ENCODE measurements around the gene SMIM3. TPM values are rescaled to one million over a fixed set of nuclear protein-coding genes. Genes with fewer than 3 reads are reported as not detected.

The SMIM3 gene
- total and polyA plus RNA-seq, 2 of the 4 experiments (the other 2 are of a cell fraction): 37.5 to 53.4 TPM

DNA sequence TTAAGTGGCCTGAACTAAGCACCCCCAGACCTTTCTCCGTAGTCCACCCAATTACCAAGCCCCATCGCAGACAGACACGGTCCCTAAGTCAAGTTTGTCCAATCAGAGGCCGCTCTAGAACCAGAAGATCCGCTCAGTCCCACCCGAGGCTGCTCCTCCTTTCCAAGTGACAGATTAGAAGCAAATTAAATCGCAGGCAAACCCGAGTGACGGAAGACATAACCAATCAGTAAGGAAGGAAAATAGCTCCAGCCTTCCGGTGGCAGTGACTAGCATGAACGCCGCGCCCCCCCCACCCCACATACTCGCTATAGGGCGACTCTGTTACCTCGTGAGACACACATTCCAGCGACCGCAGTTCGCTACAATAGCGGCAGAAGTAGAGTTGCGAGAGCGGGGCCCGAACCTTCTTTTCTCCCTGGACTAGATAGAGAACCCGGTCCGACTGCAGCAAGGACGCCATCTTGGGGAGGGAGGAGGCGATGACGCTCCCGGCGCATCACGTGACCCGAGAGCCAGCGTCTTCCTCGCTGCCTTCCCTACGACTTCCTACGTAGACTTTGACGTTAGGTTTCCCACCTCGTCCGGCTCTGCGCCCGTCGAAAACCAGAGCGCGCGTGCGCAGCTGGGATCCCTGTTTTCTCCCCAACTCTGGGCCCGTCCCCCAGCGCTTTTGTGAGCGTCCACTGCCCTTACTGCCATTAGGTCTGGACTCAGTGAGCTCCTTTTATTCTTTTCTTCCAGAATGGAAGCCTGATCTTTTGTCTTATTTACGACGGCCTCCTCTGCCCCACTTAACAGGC is 19.8 kb upstream of the SMIM3 start, which contains the start of gene DCTN4:
TSS of gene DCTN4 (minus strand) at position 487 of the 803 bp plus-strand sequence. CDS start at position 463, 24 bp downstream.
- Histone ChIP-seq H3K4me2 (ENCODE audit: low read depth, low read length) (peak within 1 kb of the TSS; percentile 70), H4K20me1 (ENCODE audit: insufficient read depth, low read length) (no peaks in the 10 kb centered on the region), H4K8ac (ENCODE audit: low read depth in 2 of 2, low read length in 2 of 2) (peak within 1 kb of the TSS; percentile 98 to 99), H2AK9ac (replicated peaks; ENCODE audit: low read depth, low read length, poor library complexity) (peak within 1 kb of the TSS; percentile 90), H2BK20ac (ENCODE audit: low read depth, low read length) (peak within 1 kb of the TSS; percentile 41; the same call in 1 of the 2 replicates), H3K4me3 (ENCODE audit: insufficient read depth, low read depth, low read length) (peak within 1 kb of the TSS; percentile 70), H3K9me1 (ENCODE audit: insufficient read depth, low read length) (peaks cover 5% of the 10 kb centered on the region; the same call in 1 of the 2 replicates), H3K18ac (ENCODE audit: low read depth, low read length) (peak within 1 kb of the TSS; percentile 90), H2BK5ac (ENCODE audit: low read depth, low read length, poor library complexity, severe bottlenecking) (peak within 1 kb of the TSS; percentile 91), H3K36me3 (ENCODE audit: control insufficient read depth, insufficient read depth, low read length) (peaks cover 7% of the 10 kb centered on the region), H2BK120ac (ENCODE audit: low read depth, low read length) (peak within 1 kb of the TSS; percentile 83), H3K27me3 (ENCODE audit: control insufficient read depth, insufficient read depth, low read length) (no peaks in the 10 kb centered on the region), H3K9ac (ENCODE audit: low read depth, low read length) (peak within 1 kb of the TSS; percentile 94), H2AK5ac (ENCODE audit: low read depth, low read length) (peak within 1 kb of the TSS; percentile 60), H2AFZ (replicated peaks; ENCODE audit: low read length, poor library complexity) (peak within 1 kb of the TSS; percentile 95), H3K9me3 (ENCODE audit: control insufficient read depth, insufficient read depth, low read length) (no peaks in the 10 kb centered on the region), H3K4me1 (ENCODE audit: control insufficient read depth, insufficient read depth, low read length) (peaks cover 10% of the 10 kb centered on the region), H3K23ac (ENCODE audit: low read depth, low read length) (peak within 1 kb of the TSS; percentile 80), H3K14ac (replicated peaks; ENCODE audit: low read depth, low read length) (peak within 1 kb of the TSS; percentile 95), H3K4ac (ENCODE audit: low read depth, low read length) (peak within 1 kb of the TSS; percentile 94), H2BK15ac (ENCODE audit: low read depth, low read length) (peak within 1 kb of the TSS; percentile 47; the same call in 1 of the 3 replicates), H4K91ac (ENCODE audit: insufficient read depth, low read depth, low read length) (peak within 1 kb of the TSS; percentile 94), H4K5ac (ENCODE audit: low read depth, low read length) (peak within 1 kb of the TSS; percentile 99), H3K56ac (ENCODE audit: extremely low read depth, insufficient read depth, low read length) (peak within 1 kb of the TSS; percentile 94), H3K27ac (ENCODE audit: insufficient read depth, low read length) (peak within 1 kb of the TSS; percentile 95), H3K79me1 (ENCODE audit: low read depth in 1 of 2, low read length in 2 of 2) (peaks cover 11 to 32% of the 10 kb centered on the region in 2 experiments; a peak in 3 of 4 replicates)
- DNase-seq (peak; percentile 99), ATAC-seq (ENCODE audit: low read depth) (peak; percentile 95)
- CTCF ChIA-PET: interaction anchor here (0.6 to 1.0 kb wide), 3 partner anchors 20 to 94 kb away, joined by 3 read pairs; partner anchors contain the start of gene SMIM3
- intact Hi-C loops (cut with micrococcal nuclease) (loop anchor here (2.0 to 5.0 kb wide), 2 partner anchors 22 to 34 kb away; no protein-coding TSS in a partner anchor), dilution Hi-C loops (cut with HindIII; ENCODE audit: low sequenced_read_pairs, unreplicated experiment) (no loop called here), in situ Hi-C loops (cut with MboI; ENCODE audit: low sequenced_read_pairs) (no loop called here)
- POLR2A ChIA-PET (ENCODE audit: unreplicated experiment): interaction anchor here (0.6 to 2.1 kb wide), 6 partner anchors 9 to 940 kb away, joined by 3 to 11 read pairs (median 4); partner anchors contain the start of gene SMIM3
- no TSS peak for BruUV-seq (replicated peaks)
- WGBS, 2 experiments (ENCODE audit: extremely low coverage in 2 of 2, insufficient read length in 1 of 2): 4% methylated on average over 17 of the region's 51 CpGs; no CpG with 5 or more reads in 1 of the 2 experiments
- no peak for TF ChIP-seq RAD21 (IDR thresholded peaks at IDR 0.05; ENCODE audit: low read length)
- no peak for TF ChIP-seq RCOR1 (IDR thresholded peaks at IDR 0.05; ENCODE audit: insufficient replicate concordance, low read length)
- peak; percentile 91 for TF ChIP-seq BHLHE40 (IDR thresholded peaks at IDR 0.05; ENCODE audit: low read depth, low read length)
- no peak for TF ChIP-seq RFX5 (IDR thresholded peaks at IDR 0.05; ENCODE audit: low read depth, low read length)
- no peak; the same call in 1 of the 2 replicates for TF ChIP-seq CTCF (conservative IDR thresholded peaks at IDR 0.05; ENCODE audit: low read depth, low read length)
- TF ChIP-seq MAZ (IDR thresholded peaks at IDR 0.05; ENCODE audit: borderline replicate concordance, low read depth, low read length): peak; percentile 89
- peak; percentile 88 for TF ChIP-seq POLR2A (IDR thresholded peaks at IDR 0.05; ENCODE audit: low read depth, low read length)
- TF ChIP-seq USF2 (IDR thresholded peaks at IDR 0.05; ENCODE audit: low read depth, low read length): peak; percentile 99
- TF ChIP-seq MAFK (IDR thresholded peaks at IDR 0.05; ENCODE audit: low read depth, low read length): no peak; the same call in 1 of the 2 replicates
- TF ChIP-seq, protein P1, sequence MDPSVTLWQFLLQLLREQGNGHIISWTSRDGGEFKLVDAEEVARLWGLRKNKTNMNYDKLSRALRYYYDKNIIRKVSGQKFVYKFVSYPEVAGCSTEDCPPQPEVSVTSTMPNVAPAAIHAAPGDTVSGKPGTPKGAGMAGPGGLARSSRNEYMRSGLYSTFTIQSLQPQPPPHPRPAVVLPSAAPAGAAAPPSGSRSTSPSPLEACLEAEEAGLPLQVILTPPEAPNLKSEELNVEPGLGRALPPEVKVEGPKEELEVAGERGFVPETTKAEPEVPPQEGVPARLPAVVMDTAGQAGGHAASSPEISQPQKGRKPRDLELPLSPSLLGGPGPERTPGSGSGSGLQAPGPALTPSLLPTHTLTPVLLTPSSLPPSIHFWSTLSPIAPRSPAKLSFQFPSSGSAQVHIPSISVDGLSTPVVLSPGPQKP (IDR thresholded peaks at IDR 0.05; ENCODE audit: borderline replicate concordance, low read depth, low read length): no peak
- TF ChIP-seq CEBPB (IDR thresholded peaks at IDR 0.05; ENCODE audit: low read depth, low read length): no peak
- TF ChIP-seq CHD1 (IDR thresholded peaks at IDR 0.05; ENCODE audit: low read depth, low read length): no peak
- peak; percentile 13; the same call in 1 of the 2 replicates for TF ChIP-seq FOS (IDR thresholded peaks at IDR 0.05; ENCODE audit: low read depth, low read length)

Measured in IMR-90 (cell line).